Measurements from ENCODE around the gene RAB8A. TPM values are rescaled to one million over a fixed set of nuclear protein-coding genes. Genes with fewer than 3 reads are reported as not detected.
A peak's percentile ranks its signal among the peaks of the same experiment; 100 is the strongest.

Gene RAB8A
- 100 to 1,000 TPM; 268 to 298 TPM for total RNA-seq
- polyA plus RNA-seq = 86.3 TPM

DNA sequence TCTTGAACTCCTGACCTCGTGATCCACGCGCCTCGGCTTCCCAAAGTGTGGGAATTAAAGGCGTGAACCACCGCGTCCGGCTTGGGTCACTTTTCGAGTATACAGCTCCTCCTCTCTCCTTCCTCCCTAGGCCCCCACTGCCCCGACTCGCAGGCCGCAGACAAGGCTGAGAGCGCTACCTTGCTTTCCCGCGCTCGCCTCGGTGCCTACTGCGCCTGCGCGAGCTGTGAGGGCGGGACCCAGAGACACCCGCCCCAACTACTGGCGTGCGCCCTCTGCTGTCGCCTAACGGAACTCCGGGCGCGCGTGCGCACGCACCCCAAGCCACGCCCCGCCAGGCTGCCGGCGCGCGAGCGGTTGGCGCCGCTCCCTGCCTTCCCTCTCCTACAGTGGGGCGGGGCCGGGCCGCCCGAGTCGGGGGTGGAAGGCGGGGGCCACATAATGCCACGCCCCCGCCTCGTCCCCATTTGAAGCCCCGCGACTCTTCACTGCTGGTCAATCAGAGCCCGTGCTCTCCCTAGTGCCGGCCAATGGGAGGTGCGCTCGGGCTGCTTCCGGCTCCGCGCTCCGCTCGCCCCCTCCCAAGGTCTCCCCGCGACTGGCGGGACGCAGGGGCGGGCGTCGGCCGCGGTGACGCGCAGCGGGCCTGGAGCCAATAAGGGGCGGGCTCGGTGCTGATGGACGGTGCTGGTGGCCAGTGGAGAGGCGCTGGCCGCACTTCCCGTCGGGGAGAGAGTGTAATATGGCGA lies at the start of gene RAB8A:
TSS of gene RAB8A (plus strand) at position 730 of the 749 bp plus-strand sequence. CDS start at position 743, 13 bp downstream.
- H3K4me1 Mint-ChIP-seq = peaks cover 36 to 48% (median 40%) of the 10 kb centered on the region in 3 donors
- Histone ChIP-seq H3K36me3 (ENCODE audit: insufficient read depth, low read length) (peaks cover 8% of the 10 kb centered on the region), H3K4me3 (ENCODE audit: low read length) (peak within 1 kb of the TSS; percentile 89), H3K27ac (ENCODE audit: low read depth, low read length) (peak within 1 kb of the TSS; percentile 94), H3K9me3 (ENCODE audit: low read length) (no peaks in the 10 kb centered on the region), H3K4me1 (ENCODE audit: insufficient read depth, low read length) (peaks cover 36% of the 10 kb centered on the region), H3K27me3 (ENCODE audit: insufficient read depth, low read length, poor library complexity, severe bottlenecking) (no peaks in the 10 kb centered on the region)
- H3K27me3 Mint-ChIP-seq = peaks cover 0 to 2% of the 10 kb centered on the region in 2 donors
- POLR2A ChIA-PET = interaction anchor here (0.6 to 2.3 kb wide), 8 partner anchors 9 to 74 kb away, joined by 4 to 15 read pairs (median 8); partner anchors contain the start of gene FAM32A
- H3K36me3 Mint-ChIP-seq = peaks cover 0 to 33% (median 2%) of the 10 kb centered on the region in 3 donors
- H3K9me3 Mint-ChIP-seq = no peaks in the 10 kb centered on the region
- peak; percentile 97 to 99 (median 99) for DNase-seq
- peak within 1 kb of the TSS; percentile 92 to 100 (median 98) for H3K4me3 Mint-ChIP-seq
- CTCF ChIA-PET = interaction anchor here (0.6 to 4.2 kb wide), 21 partner anchors 8 to 74 kb away, joined by 3 to 37 read pairs (median 5); partner anchors contain the start of genes FAM32A, HSH2D and TPM4
- peak within 1 kb of the TSS; percentile 93 to 99 (median 98) for H3K27ac Mint-ChIP-seq

DNA sequence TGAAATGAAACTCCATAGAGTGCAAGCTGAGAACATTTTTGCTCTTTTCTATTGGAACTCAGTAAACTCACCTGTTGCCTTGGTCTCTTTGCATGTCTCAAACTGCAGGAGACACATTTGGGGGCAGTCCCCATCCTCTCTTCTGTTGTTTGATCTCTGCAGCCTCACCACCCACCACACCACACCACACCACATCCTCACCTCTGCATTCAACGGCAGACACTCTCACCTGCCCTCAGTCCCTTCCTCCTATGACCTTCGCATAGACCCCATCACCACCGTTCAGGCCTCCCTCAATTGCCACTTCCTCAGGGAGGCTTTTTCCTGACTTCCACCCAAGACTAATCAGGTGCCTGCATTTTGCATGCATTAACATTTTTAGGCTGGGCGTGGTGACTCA lies 49.7 kb upstream of the RAB8A start:
- Mint-ChIP-seq H3K27ac (peak overlapping the region in 2 of 8 donors; percentile 15 to 44), H3K27me3 (peaks cover 0 to 4% of the 10 kb centered on the region in 2 donors), H3K36me3 (no peaks in the 10 kb centered on the region), H3K4me1 (peaks cover 16 to 21% (median 18%) of the 10 kb centered on the region in 3 donors), H3K9me3 (peaks cover 0 to 6% (median 2%) of the 10 kb centered on the region in 5 donors), H3K4me3 (peak overlapping the region in 1 of 7 donors; percentile 4)
- no peaks in the 10 kb centered on the region for H3K27me3 ChIP-seq (ENCODE audit: insufficient read depth, low read length, poor library complexity, severe bottlenecking)
- H3K4me3 ChIP-seq (ENCODE audit: low read length) = no peak overlapping the region
- H3K36me3 ChIP-seq (ENCODE audit: insufficient read depth, low read length) = no peaks in the 10 kb centered on the region
- ChIA-PET POLR2A (interaction anchor here (0.7 kb wide), 1 partner anchor 254 kb away, joined by 3 read pairs; no protein-coding TSS in a partner anchor), CTCF (interaction anchor here (0.6 to 8.2 kb wide), 15 partner anchors 13 to 257 kb away, joined by 3 to 71 read pairs (median 5); partner anchors contain the start of genes RAB8A and TPM4)
- H3K4me1 ChIP-seq (ENCODE audit: insufficient read depth, low read length) = peaks cover 7% of the 10 kb centered on the region
- peak in 3 of 5 donors; percentile 44 to 75 (median 73) for DNase-seq
- H3K9me3 ChIP-seq (ENCODE audit: low read length) = no peaks in the 10 kb centered on the region
- H3K27ac ChIP-seq (ENCODE audit: low read depth, low read length) = no peak overlapping the region

DNA sequence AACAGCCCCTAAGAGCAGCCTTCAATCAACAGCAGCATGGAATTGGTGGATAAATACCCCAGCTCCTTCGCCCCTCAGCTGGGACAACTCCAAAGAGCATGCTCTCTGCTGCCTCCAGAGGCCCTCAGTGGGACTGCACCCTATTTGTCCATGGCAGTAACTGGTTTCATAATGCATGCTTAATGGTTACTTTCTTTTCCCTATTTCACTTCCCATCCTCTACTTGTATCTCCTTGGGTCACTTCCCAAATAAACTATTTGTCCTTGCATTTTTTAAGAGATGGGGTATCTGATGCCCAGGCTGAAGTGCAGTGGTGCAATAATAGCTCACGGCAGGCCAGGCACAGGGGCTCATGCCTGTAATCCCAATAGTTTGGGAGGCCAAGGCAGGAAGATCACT lies 48.9 kb upstream of the RAB8A start:
- no peaks in the 10 kb centered on the region for H3K9me3 ChIP-seq (ENCODE audit: low read length)
- Mint-ChIP-seq H3K4me1 (peaks cover 16 to 21% (median 18%) of the 10 kb centered on the region in 3 donors), H3K27ac (peak overlapping the region in 1 of 8 donors; percentile 8), H3K27me3 (peaks cover 0 to 3% of the 10 kb centered on the region in 2 donors), H3K4me3 (peak overlapping the region in 1 of 7 donors; percentile 56), H3K36me3 (no peaks in the 10 kb centered on the region), H3K9me3 (peaks cover 0 to 2% (median 0%) of the 10 kb centered on the region in 5 donors)
- H3K27ac ChIP-seq (ENCODE audit: low read depth, low read length) = no peak overlapping the region
- no peak overlapping the region for H3K4me3 ChIP-seq (ENCODE audit: low read length)
- no peaks in the 10 kb centered on the region for H3K36me3 ChIP-seq (ENCODE audit: insufficient read depth, low read length)
- POLR2A ChIA-PET = interaction anchor here (0.8 kb wide), 1 partner anchor 48 kb away, joined by 6 read pairs; no protein-coding TSS in a partner anchor
- CTCF ChIA-PET = interaction anchor here (0.7 to 8.2 kb wide), 19 partner anchors 11 to 149 kb away, joined by 3 to 71 read pairs (median 4); partner anchors contain the start of genes FAM32A, RAB8A and TPM4
- peak; percentile 57 to 78 (median 61) for DNase-seq
- H3K27me3 ChIP-seq (ENCODE audit: insufficient read depth, low read length, poor library complexity, severe bottlenecking) = no peaks in the 10 kb centered on the region
- peaks cover 9% of the 10 kb centered on the region for H3K4me1 ChIP-seq (ENCODE audit: insufficient read depth, low read length)

DNA sequence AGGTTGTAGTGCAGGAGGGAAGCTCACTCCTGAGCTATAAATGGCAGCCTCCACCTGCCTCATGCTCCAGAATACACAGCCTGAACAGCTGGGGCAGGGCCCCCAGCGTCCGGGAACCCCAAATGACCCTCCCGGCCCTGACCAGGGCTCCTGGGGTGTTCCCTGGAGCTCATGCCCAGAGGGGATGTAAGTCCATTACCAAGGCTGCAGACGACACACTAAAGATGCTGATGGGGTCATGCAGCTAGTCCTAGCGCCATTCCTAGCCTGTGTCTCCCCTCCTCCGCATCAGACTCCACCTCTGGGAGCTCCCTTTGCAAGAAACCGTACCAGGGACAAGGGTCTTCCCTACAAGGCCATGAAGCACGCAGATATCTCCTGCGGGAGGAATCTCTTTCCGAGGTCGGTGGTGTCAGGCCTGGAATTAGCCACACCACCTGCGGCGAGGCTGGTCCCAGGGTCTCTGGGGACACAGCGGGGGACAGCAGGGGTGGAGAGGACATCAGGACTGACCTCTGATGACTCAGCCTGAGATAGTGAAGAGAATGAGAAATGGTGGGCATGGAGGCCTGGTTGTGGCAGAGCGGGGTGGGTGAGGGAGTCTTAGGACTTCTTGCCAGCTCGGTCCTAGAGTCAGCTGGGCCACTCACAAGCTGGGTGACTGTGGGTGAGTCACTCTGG lies 47.3 kb upstream of the RAB8A start:
- Mint-ChIP-seq H3K4me1 (peaks cover 16 to 21% (median 18%) of the 10 kb centered on the region in 3 donors), H3K27me3 (no peaks in the 10 kb centered on the region), H3K36me3 (no peaks in the 10 kb centered on the region), H3K27ac (peak overlapping the region in 2 of 8 donors; percentile 33 to 81), H3K4me3 (no peak overlapping the region), H3K9me3 (peaks cover 0 to 2% (median 0%) of the 10 kb centered on the region in 5 donors)
- Histone ChIP-seq H3K27ac (ENCODE audit: low read depth, low read length) (no peak overlapping the region), H3K27me3 (ENCODE audit: insufficient read depth, low read length, poor library complexity, severe bottlenecking) (no peaks in the 10 kb centered on the region), H3K4me3 (ENCODE audit: low read length) (no peak overlapping the region), H3K36me3 (ENCODE audit: insufficient read depth, low read length) (no peaks in the 10 kb centered on the region), H3K4me1 (ENCODE audit: insufficient read depth, low read length) (peaks cover 14% of the 10 kb centered on the region), H3K9me3 (ENCODE audit: low read length) (no peaks in the 10 kb centered on the region)
- peak in 1 of 5 donors; percentile 10 for DNase-seq
- POLR2A ChIA-PET = interaction anchor here (0.6 kb wide), 1 partner anchor 12 kb away, joined by 3 read pairs; the partner anchor contains the start of gene TPM4
- CTCF ChIA-PET = interaction anchor here (0.8 to 8.2 kb wide), 9 partner anchors 10 to 121 kb away, joined by 3 to 71 read pairs (median 13); partner anchors contain the start of genes FAM32A, RAB8A and TPM4

DNA sequence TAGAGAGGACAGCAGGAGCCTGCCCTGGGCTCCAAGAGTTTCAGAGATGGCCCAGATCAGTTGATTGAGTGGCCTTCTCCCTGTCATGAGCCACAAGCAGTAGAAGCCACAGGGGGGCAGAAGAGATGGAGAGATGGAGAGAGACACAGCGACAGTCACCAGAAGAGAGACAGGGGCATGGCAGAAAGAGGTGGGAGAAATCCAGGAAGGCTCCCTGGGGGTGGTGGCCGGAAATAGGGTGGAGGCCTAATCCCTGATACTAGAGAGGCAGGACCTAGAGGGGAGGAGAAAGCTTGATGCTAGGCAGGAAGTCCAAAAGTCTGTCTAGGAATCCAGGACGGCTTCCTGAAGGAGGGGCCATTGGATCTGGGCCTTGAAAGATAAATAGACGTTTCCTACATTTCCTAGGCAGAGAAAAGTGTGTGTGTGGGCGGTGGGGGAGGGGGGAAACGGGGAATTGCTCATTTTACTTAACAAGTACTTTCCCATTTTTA lies 45.0 kb upstream of the RAB8A start:
- peaks cover 37% of the 10 kb centered on the region for H3K4me1 ChIP-seq (ENCODE audit: insufficient read depth, low read length)
- H3K27me3 Mint-ChIP-seq = no peaks in the 10 kb centered on the region
- ChIA-PET CTCF (interaction anchor here (0.7 to 8.2 kb wide), 3 partner anchors 8 to 45 kb away, joined by 3 to 65 read pairs (median 37); partner anchors contain the start of gene RAB8A), POLR2A (no interaction called here)
- H3K36me3 Mint-ChIP-seq = no peaks in the 10 kb centered on the region
- no peak overlapping the region for H3K4me3 ChIP-seq (ENCODE audit: low read length)
- H3K4me1 Mint-ChIP-seq = peaks cover 16 to 20% (median 18%) of the 10 kb centered on the region in 3 donors
- peak overlapping the region in 1 of 7 donors; percentile 57 for H3K4me3 Mint-ChIP-seq
- H3K27ac ChIP-seq (ENCODE audit: low read depth, low read length) = no peak overlapping the region
- H3K9me3 ChIP-seq (ENCODE audit: low read length) = no peaks in the 10 kb centered on the region
- no peaks in the 10 kb centered on the region for H3K36me3 ChIP-seq (ENCODE audit: insufficient read depth, low read length)
- H3K9me3 Mint-ChIP-seq = no peaks in the 10 kb centered on the region
- H3K27me3 ChIP-seq (ENCODE audit: insufficient read depth, low read length, poor library complexity, severe bottlenecking) = no peaks in the 10 kb centered on the region
- peak in 4 of 5 donors; percentile 20 to 57 (median 44) for DNase-seq
- H3K27ac Mint-ChIP-seq = peak overlapping the region in 5 of 8 donors; percentile 17 to 91 (median 38)

DNA sequence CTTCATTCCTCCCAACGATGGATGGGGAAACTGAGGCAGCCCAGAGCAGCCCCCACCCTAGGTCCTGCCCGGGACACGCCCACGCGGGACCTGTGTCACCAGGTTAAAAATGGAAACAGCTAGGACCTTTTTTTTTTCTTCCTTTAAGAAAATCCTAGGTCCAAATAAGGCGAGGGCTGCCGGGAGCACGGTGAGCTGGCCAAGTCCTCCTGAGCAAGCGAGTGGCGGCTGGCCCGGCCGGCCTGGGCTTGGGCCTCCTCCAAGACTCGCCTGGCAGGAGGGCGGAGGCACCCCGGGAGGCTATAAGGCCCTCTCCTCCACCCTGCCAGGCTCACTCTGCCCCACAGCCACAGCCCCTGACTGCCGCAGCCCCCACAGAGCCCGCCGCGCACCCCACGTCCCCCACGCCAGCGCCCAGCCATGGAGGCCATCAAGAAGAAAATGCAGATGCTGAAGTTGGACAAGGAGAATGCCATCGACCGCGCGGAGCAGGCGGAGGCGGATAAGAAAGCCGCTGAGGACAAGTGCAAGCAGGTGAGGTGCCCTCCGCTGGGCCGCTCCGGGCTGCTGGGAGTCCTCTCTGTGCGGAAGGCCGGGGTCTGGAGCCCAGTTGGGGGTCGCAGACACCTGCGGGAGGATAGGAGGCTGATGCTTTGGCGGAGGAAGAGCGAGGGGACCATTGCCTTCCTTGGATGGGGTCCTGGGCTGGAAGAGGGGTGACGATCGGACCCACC lies 44.3 kb upstream of the RAB8A start:
- H3K27me3 ChIP-seq (ENCODE audit: insufficient read depth, low read length, poor library complexity, severe bottlenecking) = no peaks in the 10 kb centered on the region
- POLR2A ChIA-PET = no interaction called here
- Mint-ChIP-seq H3K36me3 (no peaks in the 10 kb centered on the region), H3K9me3 (no peaks in the 10 kb centered on the region), H3K4me1 (peaks cover 12 to 20% (median 14%) of the 10 kb centered on the region in 3 donors), H3K27ac (no peak overlapping the region), H3K4me3 (no peak overlapping the region), H3K27me3 (peaks cover 0 to 1% of the 10 kb centered on the region in 2 donors)
- CTCF ChIA-PET = interaction anchor here (0.7 to 8.2 kb wide), 3 partner anchors 8 to 44 kb away, joined by 3 to 65 read pairs (median 37); partner anchors contain the start of gene RAB8A
- H3K9me3 ChIP-seq (ENCODE audit: low read length) = no peaks in the 10 kb centered on the region
- no peak overlapping the region for H3K4me3 ChIP-seq (ENCODE audit: low read length)
- H3K27ac ChIP-seq (ENCODE audit: low read depth, low read length) = no peak overlapping the region
- peak in 1 of 5 donors; percentile 45 for DNase-seq
- H3K36me3 ChIP-seq (ENCODE audit: insufficient read depth, low read length) = no peaks in the 10 kb centered on the region
- peaks cover 45% of the 10 kb centered on the region for H3K4me1 ChIP-seq (ENCODE audit: insufficient read depth, low read length)

DNA sequence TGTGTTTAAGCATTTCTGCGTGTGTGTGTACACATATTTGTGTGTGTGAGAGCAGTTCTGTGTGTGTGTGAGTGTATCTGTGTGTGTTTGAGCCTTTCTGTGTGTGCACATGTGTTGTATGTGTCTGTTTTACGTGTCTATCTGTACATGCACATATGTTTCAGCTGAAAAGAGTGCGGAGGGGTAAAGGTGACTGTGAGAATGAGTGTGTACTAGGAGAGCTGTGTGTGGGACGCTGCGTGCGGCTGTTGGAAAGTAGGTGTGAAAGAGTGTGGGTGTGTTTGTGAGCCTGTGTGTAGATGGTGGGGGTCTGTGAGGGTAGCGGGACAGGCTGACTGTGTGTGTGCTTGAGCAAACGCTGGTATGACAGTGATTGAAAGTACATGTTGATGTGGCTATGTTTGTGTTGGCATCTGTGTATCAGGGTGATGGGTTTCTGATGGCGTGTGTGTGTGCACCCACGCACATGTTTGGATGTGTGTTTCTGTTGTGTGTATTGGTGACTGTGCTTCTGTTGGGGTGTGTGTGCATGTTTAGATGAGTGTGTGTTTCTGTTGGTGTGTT lies 42.9 kb upstream of the RAB8A start:
- Histone ChIP-seq H3K27ac (ENCODE audit: low read depth, low read length) (no peak overlapping the region), H3K4me3 (ENCODE audit: low read length) (no peak overlapping the region), H3K27me3 (ENCODE audit: insufficient read depth, low read length, poor library complexity, severe bottlenecking) (no peaks in the 10 kb centered on the region), H3K4me1 (ENCODE audit: insufficient read depth, low read length) (peaks cover 53% of the 10 kb centered on the region), H3K36me3 (ENCODE audit: insufficient read depth, low read length) (no peaks in the 10 kb centered on the region), H3K9me3 (ENCODE audit: low read length) (no peaks in the 10 kb centered on the region)
- DNase-seq = peak in 1 of 5 donors; percentile 10
- Mint-ChIP-seq H3K4me3 (no peak overlapping the region), H3K27ac (no peak overlapping the region), H3K36me3 (no peaks in the 10 kb centered on the region), H3K9me3 (no peaks in the 10 kb centered on the region), H3K27me3 (peaks cover 0 to 1% of the 10 kb centered on the region in 2 donors), H3K4me1 (peaks cover 10 to 22% (median 14%) of the 10 kb centered on the region in 3 donors)
- CTCF ChIA-PET = no interaction called here
- POLR2A ChIA-PET = no interaction called here
